Measurements from ENCODE around the gene TEX2.

TEX2 gene

GRCh38 chr17:64113006-64113405, 150.1 kb downstream of the TEX2 start:
- no peak for DNase-seq (ENCODE audit: low read depth in 2 of 2)

GRCh38 chr17:64111831-64112230, 151.2 kb downstream of the TEX2 start:
- no peak for DNase-seq (ENCODE audit: low read depth in 2 of 2)

DNA sequence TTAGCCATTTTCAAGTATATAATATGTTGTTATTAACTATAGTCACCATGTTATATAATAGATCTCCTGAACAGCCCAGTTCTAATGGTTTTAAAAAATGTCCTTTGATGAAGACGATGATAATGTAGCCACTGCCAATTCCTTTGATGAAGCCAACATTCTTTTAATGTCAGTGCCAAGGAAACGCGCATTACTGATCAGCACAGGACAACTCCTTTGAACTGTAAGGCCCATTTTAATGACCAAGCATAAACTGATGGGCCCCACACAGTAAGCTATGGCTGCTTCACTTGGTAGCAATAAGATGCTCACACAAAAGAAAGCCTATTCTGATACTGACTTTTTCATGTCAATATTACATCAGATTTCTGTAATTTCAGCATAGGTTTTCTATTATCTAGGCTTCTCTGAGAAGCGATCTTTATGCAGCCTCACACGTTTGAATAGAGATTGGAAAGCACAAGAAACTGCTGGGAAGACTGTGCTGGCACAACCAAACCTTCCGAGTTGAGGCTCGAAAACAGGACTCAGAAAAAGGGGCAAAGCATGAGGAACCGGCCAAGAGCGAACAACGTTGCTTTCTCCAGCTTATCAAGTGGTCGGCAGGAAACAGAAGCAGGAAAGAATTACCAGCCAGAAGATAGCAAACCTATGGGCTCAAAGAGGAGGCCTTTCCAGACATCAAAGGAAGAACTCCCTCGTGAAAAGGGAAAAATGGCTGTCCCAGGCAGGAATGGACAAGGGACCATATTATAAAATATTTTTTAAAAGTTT, 152.5 kb downstream of the TEX2 start:
- DNase-seq (ENCODE audit: low read depth in 2 of 2), result no peak

- DNase-seq (ENCODE audit: low read depth in 2 of 2), result no peak
Observed at GRCh38 chr17:64109400-64109799, 153.7 kb downstream of the TEX2 start.

GRCh38 chr17:64107500-64108236, 155.4 kb downstream of the TEX2 start:
- no peak for DNase-seq (ENCODE audit: low read depth in 2 of 2)

GRCh38 chr17:64106918-64107317, 156.1 kb downstream of the TEX2 start:
- DNase-seq (ENCODE audit: low read depth in 2 of 2), result no peak

DNA sequence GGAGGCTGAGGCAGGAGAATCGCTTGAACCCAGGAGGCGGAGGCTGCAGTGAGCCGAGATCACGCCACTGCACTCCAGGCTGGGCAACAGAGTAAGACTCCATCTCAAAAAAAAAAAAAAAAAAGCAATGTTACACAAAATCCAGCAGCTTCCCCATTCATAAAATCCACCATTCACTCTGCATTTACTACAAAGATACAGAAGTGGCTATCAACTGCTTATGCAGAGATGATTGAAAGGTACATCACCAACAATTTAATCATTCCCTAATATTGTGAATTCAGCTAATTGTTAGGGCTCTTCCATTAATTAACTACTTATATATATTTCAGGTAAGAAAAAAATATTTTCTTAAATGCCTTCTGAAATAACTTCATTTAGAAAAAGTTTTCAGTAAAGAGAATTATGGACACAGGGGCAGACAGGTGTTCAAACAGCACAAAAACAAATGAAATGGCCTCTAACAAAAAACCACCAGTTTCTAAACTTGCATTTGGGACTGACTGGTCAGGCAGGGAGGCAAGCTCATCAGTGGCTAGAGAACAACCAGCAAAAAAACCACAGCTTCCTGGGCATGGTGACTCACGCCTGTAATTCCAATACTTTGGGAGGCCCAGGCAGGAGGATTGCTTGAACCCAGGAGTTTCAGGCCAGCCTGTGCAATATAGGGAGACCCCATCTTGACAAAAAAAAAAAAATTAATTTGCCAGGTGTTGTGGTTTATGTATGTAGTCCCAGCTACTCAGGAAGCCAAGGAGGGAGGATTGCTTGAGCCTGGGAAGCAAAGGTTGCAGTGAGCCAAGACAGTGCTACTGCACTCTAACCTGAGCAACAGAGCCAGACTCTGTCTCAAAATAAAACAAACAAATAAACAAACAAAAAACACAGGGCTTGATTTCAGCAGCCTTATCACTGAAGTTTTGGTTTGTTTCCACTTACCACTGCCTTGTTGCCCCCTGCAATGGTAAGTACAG, 159.4 kb downstream of the TEX2 start:
- DNase-seq (ENCODE audit: low read depth in 2 of 2), result no peak

DNA sequence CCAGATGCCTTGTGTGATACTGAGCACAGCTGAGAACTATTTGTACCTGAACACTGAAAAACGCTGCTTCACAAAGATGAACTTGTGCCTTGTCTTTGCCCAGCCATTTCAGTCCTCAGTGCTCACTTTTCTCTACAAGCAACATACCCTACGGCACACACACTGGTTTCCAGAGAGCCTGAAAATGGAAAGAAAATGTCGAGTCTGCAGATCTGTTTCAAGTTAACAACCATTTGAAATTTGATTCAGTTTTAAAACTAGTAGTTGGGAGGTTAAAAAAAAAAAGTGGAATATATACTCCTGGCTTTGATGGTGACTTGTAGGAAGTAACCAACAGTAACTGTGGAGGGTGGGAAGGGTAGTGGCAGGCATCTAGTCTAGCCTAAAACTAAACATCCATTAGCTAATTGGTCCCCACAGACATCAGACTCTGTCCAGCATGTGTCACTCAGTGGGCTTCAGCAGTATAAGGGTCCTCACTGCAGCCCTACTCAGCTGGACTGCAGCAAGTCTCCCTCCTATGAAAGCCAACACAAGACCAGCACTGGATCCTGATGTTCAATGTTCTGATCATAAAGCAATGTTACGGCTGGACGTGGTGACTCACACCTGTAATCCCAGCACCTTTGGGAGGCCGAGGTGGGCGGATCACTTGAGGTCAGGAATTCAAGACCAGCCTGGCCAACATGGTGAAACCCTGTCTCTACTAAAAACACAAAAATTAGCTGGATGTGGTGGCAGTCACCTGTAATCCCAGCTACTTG, 160.3 kb downstream of the TEX2 start:
- DNase-seq (ENCODE audit: low read depth in 2 of 2), result no peak

- no peak for DNase-seq (ENCODE audit: low read depth in 2 of 2)
Observed at GRCh38 chr17:64099543-64099942, 163.5 kb downstream of the TEX2 start.

Measured in stimulated activated CD8-positive, alpha-beta memory T cell treated with anti-CD3 and anti-CD28 coated beads, Interleukin-2, amount 100 ng/mL, for 1 hour (primary cell).